ENCODE results near the gene VCAM1. TPM values are rescaled to one million over a fixed set of nuclear protein-coding genes. Genes with fewer than 3 reads are reported as not detected.

Gene VCAM1
- 0.98 TPM for total RNA-seq (ENCODE audit: unreplicated experiment)
- long read RNA-seq: 0 reads

- no peaks in the 10 kb centered on the region for H3K27me3 Mint-ChIP-seq (ENCODE audit: unreplicated experiment)
- H3K4me3 Mint-ChIP-seq (ENCODE audit: unreplicated experiment): no peak within 1 kb of the TSS
- DNase-seq: no peak
- H3K27ac Mint-ChIP-seq (ENCODE audit: unreplicated experiment): no peak within 1 kb of the TSS
- no peaks in the 10 kb centered on the region for H3K4me1 Mint-ChIP-seq (ENCODE audit: low read depth, unreplicated experiment)
- TF ChIP-seq CTCF (IDR thresholded peaks at IDR 0.05; ENCODE audit: partially characterized antibody, unreplicated experiment): no peak
- no peaks in the 10 kb centered on the region for H3K36me3 Mint-ChIP-seq (ENCODE audit: unreplicated experiment)
- H3K9me3 Mint-ChIP-seq (ENCODE audit: unreplicated experiment): no peaks in the 10 kb centered on the region
Observed at GRCh38 chr1:100719490-100719889, at the start of gene VCAM1. Gene VCAM1, plus strand, starts transcription at chr1:100719742. Its CDS starts 119 bp downstream, at chr1:100719861.

GRCh38 chr1:100670083-100670482 lies 49.5 kb upstream of the VCAM1 start:
- Mint-ChIP-seq H3K9me3 (ENCODE audit: unreplicated experiment) (no peaks in the 10 kb centered on the region), H3K27me3 (ENCODE audit: unreplicated experiment) (no peaks in the 10 kb centered on the region), H3K4me1 (ENCODE audit: low read depth, unreplicated experiment) (no peaks in the 10 kb centered on the region), H3K27ac (ENCODE audit: unreplicated experiment) (no peak overlapping the region), H3K4me3 (ENCODE audit: unreplicated experiment) (no peak overlapping the region), H3K36me3 (ENCODE audit: unreplicated experiment) (no peaks in the 10 kb centered on the region)
- no peak for DNase-seq
- TF ChIP-seq CTCF (IDR thresholded peaks at IDR 0.05; ENCODE audit: partially characterized antibody, unreplicated experiment): no peak

- TF ChIP-seq CTCF (IDR thresholded peaks at IDR 0.05; ENCODE audit: partially characterized antibody, unreplicated experiment): no peak
- Mint-ChIP-seq H3K9me3 (ENCODE audit: unreplicated experiment) (no peaks in the 10 kb centered on the region), H3K27ac (ENCODE audit: unreplicated experiment) (no peak overlapping the region), H3K4me1 (ENCODE audit: low read depth, unreplicated experiment) (no peaks in the 10 kb centered on the region), H3K27me3 (ENCODE audit: unreplicated experiment) (no peaks in the 10 kb centered on the region), H3K36me3 (ENCODE audit: unreplicated experiment) (no peaks in the 10 kb centered on the region), H3K4me3 (ENCODE audit: unreplicated experiment) (no peak overlapping the region)
- no peak for DNase-seq
Observed at GRCh38 chr1:100671601-100672000, 47.9 kb upstream of the VCAM1 start.

- DNase-seq: no peak
- no peaks in the 10 kb centered on the region for H3K9me3 Mint-ChIP-seq (ENCODE audit: unreplicated experiment)
- H3K36me3 Mint-ChIP-seq (ENCODE audit: unreplicated experiment): peaks cover 4% of the 10 kb centered on the region
- no peaks in the 10 kb centered on the region for H3K4me1 Mint-ChIP-seq (ENCODE audit: low read depth, unreplicated experiment)
- no peak for TF ChIP-seq CTCF (IDR thresholded peaks at IDR 0.05; ENCODE audit: partially characterized antibody, unreplicated experiment)
- H3K27me3 Mint-ChIP-seq (ENCODE audit: unreplicated experiment): no peaks in the 10 kb centered on the region
- H3K4me3 Mint-ChIP-seq (ENCODE audit: unreplicated experiment): no peak overlapping the region
- no peak overlapping the region for H3K27ac Mint-ChIP-seq (ENCODE audit: unreplicated experiment)
Observed at GRCh38 chr1:100683448-100684349, 35.8 kb upstream of the VCAM1 start.

- TF ChIP-seq CTCF (IDR thresholded peaks at IDR 0.05; ENCODE audit: partially characterized antibody, unreplicated experiment): no peak
Observed at GRCh38 chr1:100699744-100700143, 19.8 kb upstream of the VCAM1 start.

More at GRCh38 chr1:100699744-100700143, 19.8 kb upstream of the VCAM1 start:
- H3K9me3 Mint-ChIP-seq (ENCODE audit: unreplicated experiment): no peaks in the 10 kb centered on the region
- H3K27me3 Mint-ChIP-seq (ENCODE audit: unreplicated experiment): no peaks in the 10 kb centered on the region
- peaks cover 2% of the 10 kb centered on the region for H3K36me3 Mint-ChIP-seq (ENCODE audit: unreplicated experiment)
- DNase-seq: no peak
- no peaks in the 10 kb centered on the region for H3K4me1 Mint-ChIP-seq (ENCODE audit: low read depth, unreplicated experiment)
- H3K27ac Mint-ChIP-seq (ENCODE audit: unreplicated experiment): no peak overlapping the region
- H3K4me3 Mint-ChIP-seq (ENCODE audit: unreplicated experiment): no peak overlapping the region
